Measurements from ENCODE around the gene SH3PXD2B. TPM values are rescaled to one million over a fixed set of nuclear protein-coding genes. Genes with fewer than 3 reads are reported as not detected.

SH3PXD2B gene
- total RNA-seq, 1 donor: 28.1 TPM

GRCh38 chr5:172433513-172433912 is 20.8 kb downstream of the SH3PXD2B start:
- no peak overlapping the region for H3K4me3 ChIP-seq (ENCODE audit: low read depth, low read length)
- DNase-seq (ENCODE audit: low read depth): no peak
- TF ChIP-seq CTCF (IDR thresholded peaks at IDR 0.05; ENCODE audit: insufficient read depth, low read depth, low read length): no peak

- no peak for TF ChIP-seq CTCF (IDR thresholded peaks at IDR 0.05; ENCODE audit: insufficient read depth, low read depth, low read length)
- no peak for DNase-seq (ENCODE audit: low read depth)
- no peak overlapping the region for H3K4me3 ChIP-seq (ENCODE audit: low read depth, low read length)
These were observed 21.3 kb downstream of the SH3PXD2B start for GRCh38 chr5:172433071-172433470.

GRCh38 chr5:172430354-172430753 is 24.0 kb downstream of the SH3PXD2B start:
- DNase-seq (ENCODE audit: low read depth): no peak
- H3K4me3 ChIP-seq (ENCODE audit: low read depth, low read length): no peak overlapping the region
- no peak for TF ChIP-seq CTCF (IDR thresholded peaks at IDR 0.05; ENCODE audit: insufficient read depth, low read depth, low read length)

GRCh38 chr5:172429201-172429940 is 25.0 kb downstream of the SH3PXD2B start:
- peak; percentile 99 for DNase-seq (ENCODE audit: low read depth)
- no peak for TF ChIP-seq CTCF (IDR thresholded peaks at IDR 0.05; ENCODE audit: insufficient read depth, low read depth, low read length)
- no peak overlapping the region for H3K4me3 ChIP-seq (ENCODE audit: low read depth, low read length)

GRCh38 chr5:172428224-172429166 is 25.8 kb downstream of the SH3PXD2B start:
- peak; percentile 52 for DNase-seq (ENCODE audit: low read depth)
- no peak overlapping the region for H3K4me3 ChIP-seq (ENCODE audit: low read depth, low read length)
- TF ChIP-seq CTCF (IDR thresholded peaks at IDR 0.05; ENCODE audit: insufficient read depth, low read depth, low read length): no peak

GRCh38 chr5:172427202-172427601 is 27.1 kb downstream of the SH3PXD2B start:
- TF ChIP-seq CTCF (IDR thresholded peaks at IDR 0.05; ENCODE audit: insufficient read depth, low read depth, low read length): no peak
- no peak for DNase-seq (ENCODE audit: low read depth)
- H3K4me3 ChIP-seq (ENCODE audit: low read depth, low read length): no peak overlapping the region
